D721Med (cell line): Measurements from ENCODE around the gene SLC43A2.

Source experiments
- DNase-seq: peaks from one replicate; pipeline ENCODE4 v3.0.0; 2011; ENCODE audit warnings: low spot score; ENCODE audit not compliant: insufficient read length
- FAIRE-seq: peaks from 2 replicates; lab custom pipeline; 2011; peaks lifted over from hg19 to GRCh38; lab: Jason Lieb, UNC
- CTCF ChIP-seq: IDR thresholded peaks from 2 replicates; pipeline ENCODE4 v1.5.1; 2012; ENCODE audit warnings: mild to moderate bottlenecking, control low read depth; ENCODE audit not compliant: insufficient read depth; ENCODE audit errors: missing control alignments

Gene SLC43A2

GRCh38 chr17:1588821-1589585 lies 39.6 kb downstream of the SLC43A2 start:
- FAIRE-seq (no peak), DNase-seq (no peak)
- no peak for TF ChIP-seq CTCF

- DNase-seq: no peak
- no peak for FAIRE-seq
- no peak for TF ChIP-seq CTCF
Measured at GRCh38 chr17:1584167-1584566, 44.5 kb downstream of the SLC43A2 start.

GRCh38 chr17:1583556-1583955 lies 45.1 kb downstream of the SLC43A2 start:
- FAIRE-seq (no peak), DNase-seq (no peak)
- TF ChIP-seq CTCF: no peak

GRCh38 chr17:1582374-1582773 lies 46.3 kb downstream of the SLC43A2 start:
- TF ChIP-seq CTCF: no peak
- FAIRE-seq: no peak
- DNase-seq: no peak

DNA sequence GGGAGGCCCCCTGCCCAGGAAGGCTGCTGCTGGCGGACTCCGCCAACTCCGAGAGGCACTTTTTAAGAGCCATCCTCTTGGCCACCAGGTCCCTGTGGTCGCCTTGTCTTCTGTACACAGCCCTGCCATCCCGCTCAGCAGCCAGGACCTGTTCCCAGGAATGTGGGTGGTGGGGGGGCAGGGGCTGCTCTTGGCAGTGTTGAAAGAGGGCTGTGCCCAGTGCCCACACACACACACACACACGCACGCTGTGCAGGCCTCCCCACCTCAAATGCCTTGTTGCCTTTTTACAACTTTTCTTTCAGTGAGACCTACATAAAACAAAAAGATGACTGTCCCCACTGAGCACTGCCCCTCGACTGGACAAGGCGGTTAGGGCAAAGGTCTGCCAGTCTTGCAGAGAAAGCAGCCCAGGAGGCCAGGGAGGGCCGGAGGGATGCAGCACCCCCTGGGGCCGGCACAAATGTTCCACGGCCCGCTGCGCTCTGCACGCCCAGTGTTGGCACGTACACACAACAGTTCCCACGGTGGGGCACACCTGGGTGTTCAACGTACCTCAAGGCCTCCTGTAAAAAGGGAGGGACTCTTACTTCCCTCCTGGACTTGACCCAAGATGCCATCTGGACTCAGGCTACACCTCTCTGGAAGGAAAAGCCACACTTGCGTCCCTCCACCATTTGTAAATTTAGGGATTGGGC lies 47.5 kb downstream of the SLC43A2 start:
- no peak for TF ChIP-seq CTCF
- DNase-seq: no peak

GRCh38 chr17:1578029-1578428 lies 50.6 kb downstream of the SLC43A2 start:
- no peak for DNase-seq
- no peak for FAIRE-seq
- TF ChIP-seq CTCF: no peak

More for the DNA sequence above, 47.5 kb downstream of the SLC43A2 start:
- FAIRE-seq: no peak

- TF ChIP-seq CTCF: no peak
- FAIRE-seq (no peak), DNase-seq (no peak)
Measured at GRCh38 chr17:1577583-1578013, 51.0 kb downstream of the SLC43A2 start.
